ENCODE results near the gene HLA-DMA. TPM values are rescaled to one million over a fixed set of nuclear protein-coding genes. Genes with fewer than 3 reads are reported as not detected.

HLA-DMA gene
- polyA plus RNA-seq (2013, experiment 1 of 2), result 3.6 TPM
- polyA plus RNA-seq (2013, experiment 2 of 2), result 3.3 TPM

DNA sequence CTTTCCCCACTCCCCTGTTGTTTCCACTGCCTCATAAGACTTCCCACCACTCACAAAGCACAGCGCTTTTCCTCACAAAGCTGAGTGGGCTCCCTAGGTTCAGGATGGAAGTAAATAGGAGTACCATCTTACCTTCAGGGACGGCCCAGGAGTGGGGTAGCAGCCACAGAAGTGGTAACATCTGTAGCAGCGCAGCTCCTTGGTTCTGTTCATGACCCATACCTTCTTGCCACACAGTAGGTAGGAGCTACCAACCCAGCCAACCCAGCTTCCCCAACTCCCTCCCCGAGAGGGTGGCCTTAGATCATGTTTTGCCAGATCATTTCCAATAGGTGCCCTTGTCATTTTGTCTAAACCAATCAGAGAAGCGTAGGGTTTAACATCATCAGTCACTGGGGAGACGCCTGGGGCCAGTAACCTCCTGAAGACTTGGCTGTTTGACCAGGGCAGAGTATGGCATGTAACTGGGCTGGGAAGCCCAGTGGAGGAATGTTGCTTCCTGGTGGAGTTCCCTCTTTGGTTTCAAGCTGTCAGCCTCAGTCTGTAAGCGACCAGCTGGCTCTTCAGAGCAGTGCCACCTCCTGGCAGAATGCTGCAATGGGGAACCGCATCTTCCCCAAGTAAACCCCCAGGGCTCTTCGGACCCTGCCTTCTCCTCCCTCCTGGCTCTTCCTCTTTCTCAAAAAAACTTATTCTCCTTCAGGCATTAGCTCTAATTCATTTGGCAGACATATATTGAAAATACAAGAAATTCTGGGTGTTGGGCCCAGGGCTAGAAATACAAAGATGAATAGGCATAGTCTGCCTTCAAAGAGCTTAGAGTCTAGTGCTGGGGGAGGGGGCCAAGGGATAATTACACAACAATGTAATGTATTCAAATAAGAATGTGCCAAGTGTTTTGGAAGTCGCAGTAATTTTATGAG is at the start of gene HLA-DMA:
HLA-DMA (minus strand) TSS at position 281 of the 923 bp plus-strand sequence; CDS start at position 220, 61 bp downstream.
- H3K4me3 ChIP-seq (ENCODE audit: extremely low read depth, insufficient read depth, low read length, poor library complexity, severe bottlenecking), result no peak within 1 kb of the TSS

DNA sequence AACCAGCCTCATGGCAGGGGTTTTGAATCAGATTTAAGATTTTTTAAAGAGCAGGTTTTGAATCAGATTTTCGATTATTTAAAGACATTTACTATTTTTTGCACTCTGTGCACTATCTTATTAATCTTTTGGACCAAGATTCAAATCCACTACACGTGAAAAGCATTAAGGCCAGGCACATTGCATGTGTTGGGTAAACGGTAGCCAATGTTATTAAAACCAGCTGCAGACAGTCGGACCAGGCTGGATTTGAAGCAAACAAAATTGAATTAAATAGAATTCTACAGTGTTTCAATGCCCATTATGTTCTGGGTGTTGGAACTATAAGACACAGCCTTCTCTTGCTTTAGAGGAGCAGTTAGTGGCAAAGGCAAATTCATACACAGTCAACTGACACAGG is 48.8 kb upstream of the HLA-DMA start:
- Histone ChIP-seq H3K9me3 (ENCODE audit: control insufficient read depth, low read length) (no peaks in the 10 kb centered on the region), H3K27ac (ENCODE audit: low read depth, low read length, severe bottlenecking) (no peak overlapping the region), H3K4me3 (ENCODE audit: extremely low read depth, insufficient read depth, low read length, poor library complexity, severe bottlenecking) (no peak overlapping the region), H3K4me1 (ENCODE audit: control insufficient read depth, insufficient read depth, low read length, poor library complexity, severe bottlenecking) (no peaks in the 10 kb centered on the region), H3K36me3 (ENCODE audit: control insufficient read depth, insufficient read depth, low read length) (no peaks in the 10 kb centered on the region)
- 50 to 70% methylated on average over 3 to 4 of the region's 4 CpGs for WGBS, 2 experiments (ENCODE audit: insufficient coverage in 2 of 2)

More for the DNA sequence above, at the start of gene HLA-DMA:
- no peak within 1 kb of the TSS for H3K27ac ChIP-seq (ENCODE audit: low read depth, low read length, severe bottlenecking)
- 49 to 68% methylated on average over 7 to 9 of the region's 10 CpGs for WGBS, 2 experiments (ENCODE audit: insufficient coverage in 2 of 2)
- H3K36me3 ChIP-seq (ENCODE audit: control insufficient read depth, insufficient read depth, low read length), result no peaks in the 10 kb centered on the region
- no peaks in the 10 kb centered on the region for H3K9me3 ChIP-seq (ENCODE audit: control insufficient read depth, low read length)
- H3K4me1 ChIP-seq (ENCODE audit: control insufficient read depth, insufficient read depth, low read length, poor library complexity, severe bottlenecking), result no peaks in the 10 kb centered on the region

GRCh38 chr6:33000055-33000454 is 47.2 kb upstream of the HLA-DMA start:
- no peak overlapping the region for H3K27ac ChIP-seq (ENCODE audit: low read depth, low read length, severe bottlenecking)
- WGBS, 2 experiments (ENCODE audit: insufficient coverage in 2 of 2), result 38 to 49% methylated on average over 7 to 8 of the region's 8 CpGs
- no peaks in the 10 kb centered on the region for H3K9me3 ChIP-seq (ENCODE audit: control insufficient read depth, low read length)
- H3K36me3 ChIP-seq (ENCODE audit: control insufficient read depth, insufficient read depth, low read length), result no peaks in the 10 kb centered on the region
- no peak overlapping the region for H3K4me3 ChIP-seq (ENCODE audit: extremely low read depth, insufficient read depth, low read length, poor library complexity, severe bottlenecking)
- H3K4me1 ChIP-seq (ENCODE audit: control insufficient read depth, insufficient read depth, low read length, poor library complexity, severe bottlenecking), result no peaks in the 10 kb centered on the region

DNA sequence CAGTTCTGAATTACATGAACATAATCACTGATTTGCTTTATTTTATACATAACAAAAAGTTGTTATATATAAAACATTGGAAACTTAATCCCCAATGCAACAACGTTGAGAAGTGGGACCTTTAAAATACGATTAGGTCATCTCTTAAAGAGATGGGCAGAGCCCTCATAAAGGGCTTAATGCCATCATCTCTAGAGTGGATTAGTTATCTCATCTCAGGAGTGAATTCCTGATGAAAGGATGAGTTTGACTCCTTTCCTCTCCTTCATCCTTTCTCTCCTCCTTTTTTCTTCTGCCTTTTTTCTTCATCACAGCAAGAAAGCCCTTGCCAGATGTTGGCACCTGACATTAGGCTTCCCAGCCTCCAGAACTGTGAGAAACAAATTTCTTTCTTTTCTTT is 42.6 kb upstream of the HLA-DMA start:
- no peaks in the 10 kb centered on the region for H3K4me1 ChIP-seq (ENCODE audit: control insufficient read depth, insufficient read depth, low read length, poor library complexity, severe bottlenecking)
- H3K9me3 ChIP-seq (ENCODE audit: control insufficient read depth, low read length), result no peaks in the 10 kb centered on the region
- H3K27ac ChIP-seq (ENCODE audit: low read depth, low read length, severe bottlenecking), result no peak overlapping the region
- WGBS, 2 experiments (ENCODE audit: insufficient coverage in 2 of 2), result 50% methylated on average over 2 of the region's 2 CpGs; no CpG with 5 or more reads in 1 of the 2 experiments
- no peaks in the 10 kb centered on the region for H3K36me3 ChIP-seq (ENCODE audit: control insufficient read depth, insufficient read depth, low read length)
- H3K4me3 ChIP-seq (ENCODE audit: extremely low read depth, insufficient read depth, low read length, poor library complexity, severe bottlenecking), result no peak overlapping the region

DNA sequence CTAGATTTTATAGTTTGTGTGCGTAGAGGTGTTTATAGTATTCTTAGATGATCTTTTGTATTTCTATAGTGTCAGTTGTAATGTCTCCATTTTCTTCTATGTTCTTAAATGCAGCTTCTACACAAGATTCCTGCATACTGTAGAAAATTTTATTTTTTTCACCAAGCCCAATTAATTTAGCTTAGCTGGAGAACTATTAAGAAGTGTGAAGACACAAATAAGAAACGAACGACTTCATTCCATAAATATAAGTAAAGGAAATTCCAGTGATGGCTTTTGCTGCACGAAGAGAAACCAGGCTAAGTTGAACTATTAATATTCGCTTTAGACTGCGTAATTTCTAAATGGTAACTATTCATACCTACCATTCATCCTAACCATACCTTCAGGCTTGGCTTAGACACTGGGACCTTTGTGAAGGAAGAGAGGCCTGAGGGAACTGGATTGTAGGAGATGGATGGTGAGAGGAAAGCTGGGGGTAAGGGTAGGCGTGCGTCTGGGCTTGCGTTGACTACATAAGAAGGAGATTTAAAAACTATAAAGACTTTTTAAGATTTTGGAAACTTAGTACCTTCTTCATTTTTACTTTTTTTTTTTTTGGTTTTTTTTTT is 40.6 kb upstream of the HLA-DMA start:
- Histone ChIP-seq H3K4me3 (ENCODE audit: extremely low read depth, insufficient read depth, low read length, poor library complexity, severe bottlenecking) (no peak overlapping the region), H3K4me1 (ENCODE audit: control insufficient read depth, insufficient read depth, low read length, poor library complexity, severe bottlenecking) (no peaks in the 10 kb centered on the region), H3K36me3 (ENCODE audit: control insufficient read depth, insufficient read depth, low read length) (no peaks in the 10 kb centered on the region), H3K27ac (ENCODE audit: low read depth, low read length, severe bottlenecking) (no peak overlapping the region), H3K9me3 (ENCODE audit: control insufficient read depth, low read length) (no peaks in the 10 kb centered on the region)
- WGBS, 2 experiments (ENCODE audit: insufficient coverage in 2 of 2), result 100% methylated on average over 1 of the region's 9 CpGs; no CpG with 5 or more reads in 1 of the 2 experiments

DNA sequence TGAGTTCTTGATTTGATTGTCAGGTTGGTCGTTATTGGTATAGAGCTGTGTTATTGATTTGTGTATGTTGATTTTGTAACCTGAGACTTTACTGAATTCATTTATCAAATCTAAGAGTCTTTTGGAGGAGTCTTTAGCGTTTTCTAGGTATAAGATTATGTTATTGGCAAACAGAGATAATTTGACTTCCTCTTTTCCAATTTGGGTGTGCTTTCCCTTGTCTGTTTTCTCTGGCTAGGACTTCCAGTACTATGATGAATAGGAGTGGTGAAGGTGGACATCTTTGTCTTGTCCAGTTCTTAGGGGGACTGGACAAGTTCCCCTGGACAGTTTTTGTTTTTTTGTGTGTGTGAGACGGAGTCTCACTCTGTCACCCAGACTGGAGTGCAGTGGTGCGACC is 39.1 kb upstream of the HLA-DMA start:
- Histone ChIP-seq H3K4me1 (ENCODE audit: control insufficient read depth, insufficient read depth, low read length, poor library complexity, severe bottlenecking) (no peaks in the 10 kb centered on the region), H3K27ac (ENCODE audit: low read depth, low read length, severe bottlenecking) (no peak overlapping the region), H3K36me3 (ENCODE audit: control insufficient read depth, insufficient read depth, low read length) (no peaks in the 10 kb centered on the region), H3K4me3 (ENCODE audit: extremely low read depth, insufficient read depth, low read length, poor library complexity, severe bottlenecking) (no peak overlapping the region), H3K9me3 (ENCODE audit: control insufficient read depth, low read length) (no peaks in the 10 kb centered on the region)
- 69 to 70% methylated on average over 2 of the region's 4 CpGs for WGBS, 2 experiments (ENCODE audit: insufficient coverage in 2 of 2)

GRCh38 chr6:32989368-32989767 is 36.5 kb upstream of the HLA-DMA start:
- Histone ChIP-seq H3K9me3 (ENCODE audit: control insufficient read depth, low read length) (no peaks in the 10 kb centered on the region), H3K27ac (ENCODE audit: low read depth, low read length, severe bottlenecking) (no peak overlapping the region)
- 100% methylated on average over 1 of the region's 1 CpG; no CpG with 5 or more reads in 1 of the 2 experiments for WGBS, 2 experiments (ENCODE audit: insufficient coverage in 2 of 2)

DNA sequence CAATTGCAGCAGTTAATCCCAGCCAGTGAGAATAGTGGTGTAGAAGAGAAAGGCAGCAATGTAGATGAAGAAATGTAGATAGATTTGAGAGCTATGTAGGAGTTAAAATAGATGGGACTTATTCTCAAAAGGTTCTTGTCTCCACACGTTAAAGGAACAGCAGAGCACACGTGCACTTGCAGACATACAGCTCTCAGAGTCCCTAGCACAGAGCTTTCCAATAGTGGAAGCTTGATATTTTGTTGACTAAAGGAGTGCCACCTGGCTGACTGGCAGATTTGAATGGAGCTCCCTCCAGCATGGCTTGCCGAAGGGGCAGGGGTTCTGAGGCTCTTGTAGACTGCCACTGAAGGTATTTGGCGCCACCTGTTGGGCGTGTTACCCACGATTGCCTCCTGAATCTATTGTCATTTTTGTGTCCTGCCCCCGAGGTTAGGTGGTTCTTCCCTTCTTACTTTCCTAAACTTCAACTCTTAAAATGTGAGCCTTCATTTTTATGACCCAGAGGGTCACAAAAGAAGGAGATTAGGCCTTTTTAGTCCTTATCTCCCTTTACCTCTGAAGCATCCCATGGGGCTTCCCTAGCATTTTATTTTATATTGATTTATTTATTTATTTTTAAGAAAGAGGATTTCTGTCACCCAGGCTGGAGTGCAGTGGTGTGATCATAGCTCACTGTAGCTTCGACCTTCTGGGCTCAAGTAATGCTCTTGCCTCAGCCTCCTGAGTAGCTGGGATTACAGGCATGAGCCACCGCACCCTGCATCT is 31.9 kb upstream of the HLA-DMA start:
- Histone ChIP-seq H3K36me3 (ENCODE audit: control insufficient read depth, insufficient read depth, low read length) (peaks cover 26% of the 10 kb centered on the region), H3K4me1 (ENCODE audit: control insufficient read depth, insufficient read depth, low read length, poor library complexity, severe bottlenecking) (peaks cover 3% of the 10 kb centered on the region), H3K9me3 (ENCODE audit: control insufficient read depth, low read length) (no peaks in the 10 kb centered on the region), H3K27ac (ENCODE audit: low read depth, low read length, severe bottlenecking) (no peak overlapping the region), H3K4me3 (ENCODE audit: extremely low read depth, insufficient read depth, low read length, poor library complexity, severe bottlenecking) (no peak overlapping the region)
- WGBS, 2 experiments (ENCODE audit: insufficient coverage in 2 of 2), result 16 to 24% methylated on average over 7 to 8 of the region's 9 CpGs

More at GRCh38 chr6:32989368-32989767, 36.5 kb upstream of the HLA-DMA start:
- Histone ChIP-seq H3K36me3 (ENCODE audit: control insufficient read depth, insufficient read depth, low read length) (no peaks in the 10 kb centered on the region), H3K4me3 (ENCODE audit: extremely low read depth, insufficient read depth, low read length, poor library complexity, severe bottlenecking) (no peak overlapping the region), H3K4me1 (ENCODE audit: control insufficient read depth, insufficient read depth, low read length, poor library complexity, severe bottlenecking) (no peaks in the 10 kb centered on the region)

DNA sequence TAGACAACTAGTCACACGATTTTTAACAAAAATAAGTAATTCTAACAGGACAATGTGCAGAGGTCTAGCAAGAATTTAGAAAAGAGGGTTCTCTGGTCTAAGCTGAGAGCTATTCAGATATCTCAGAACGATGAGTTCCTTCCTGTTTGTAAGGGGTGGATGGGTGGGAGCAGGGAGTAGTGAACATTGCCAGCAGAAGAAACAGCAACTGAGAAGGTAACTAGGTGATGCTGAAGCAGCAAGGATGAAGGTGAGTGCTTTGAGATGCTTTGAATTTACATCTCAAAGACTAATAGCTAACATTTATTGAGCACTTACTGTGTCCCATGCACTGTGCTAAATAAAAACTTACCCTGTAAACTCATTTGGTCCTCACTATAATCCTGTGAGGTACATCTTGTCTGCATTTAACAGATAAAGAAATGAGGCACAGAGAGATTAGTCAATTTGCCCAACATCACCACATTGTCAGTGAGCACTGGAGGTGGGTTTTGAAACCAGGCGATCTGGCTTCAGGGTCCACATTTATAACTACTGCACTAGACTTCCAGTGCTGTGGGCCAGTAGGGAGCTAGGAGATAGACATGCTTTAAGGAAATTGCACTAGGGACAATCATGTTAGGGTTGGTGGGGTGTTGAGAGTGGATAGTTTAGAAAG is 31.2 kb upstream of the HLA-DMA start:
- WGBS, 2 experiments (ENCODE audit: insufficient coverage in 2 of 2), result 81 to 86% methylated on average over 2 of the region's 3 CpGs
- Histone ChIP-seq H3K36me3 (ENCODE audit: control insufficient read depth, insufficient read depth, low read length) (peaks cover 33% of the 10 kb centered on the region), H3K9me3 (ENCODE audit: control insufficient read depth, low read length) (no peaks in the 10 kb centered on the region), H3K4me3 (ENCODE audit: extremely low read depth, insufficient read depth, low read length, poor library complexity, severe bottlenecking) (no peak overlapping the region), H3K4me1 (ENCODE audit: control insufficient read depth, insufficient read depth, low read length, poor library complexity, severe bottlenecking) (peaks cover 3% of the 10 kb centered on the region), H3K27ac (ENCODE audit: low read depth, low read length, severe bottlenecking) (peak overlapping the region; percentile 29)

DNA sequence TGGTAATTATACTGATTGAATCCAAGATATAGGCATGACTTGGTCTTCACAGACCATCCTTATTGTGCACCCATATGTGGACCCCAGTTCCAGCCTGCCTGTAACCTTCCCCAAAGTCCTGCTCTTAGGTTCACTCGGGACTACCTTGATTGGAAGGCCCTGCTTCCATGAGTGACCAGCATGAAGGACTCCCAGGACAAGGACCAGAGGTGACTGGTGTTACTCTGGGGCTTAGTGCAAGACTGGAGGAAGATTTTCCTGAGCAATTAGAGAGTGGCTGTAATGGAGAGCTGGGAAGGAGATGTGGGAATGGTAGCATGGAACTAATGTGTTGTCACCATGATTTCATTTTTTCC is 30.6 kb upstream of the HLA-DMA start:
- WGBS, 2 experiments (ENCODE audit: insufficient coverage in 2 of 2), result 83 to 100% methylated on average over 1 of the region's 1 CpG
- Histone ChIP-seq H3K4me3 (ENCODE audit: extremely low read depth, insufficient read depth, low read length, poor library complexity, severe bottlenecking) (no peak overlapping the region), H3K36me3 (ENCODE audit: control insufficient read depth, insufficient read depth, low read length) (peaks cover 39% of the 10 kb centered on the region), H3K4me1 (ENCODE audit: control insufficient read depth, insufficient read depth, low read length, poor library complexity, severe bottlenecking) (peaks cover 3% of the 10 kb centered on the region), H3K9me3 (ENCODE audit: control insufficient read depth, low read length) (no peaks in the 10 kb centered on the region), H3K27ac (ENCODE audit: low read depth, low read length, severe bottlenecking) (peak overlapping the region; percentile 29)

Data from mesodermal cell (in vitro differentiated cells).